CD4-positive, alpha-beta T cell (primary cell): Measurements from ENCODE around the gene DKK2. TPM values are rescaled to one million over a fixed set of nuclear protein-coding genes. Genes with fewer than 3 reads are reported as not detected.

Experiments
- ATAC-seq: fragments of 200-7000 bp; cut with Tn5 transposase; one replicate; pipeline ENCODE4 v1.10.0; 2022; ENCODE audit warnings: mild to moderate bottlenecking; ENCODE audit not compliant: poor library complexity
- CTCF ChIA-PET: fragments of 350-600 bp; sonication (Branson Sonifier 250); formaldehyde crosslinking; loops from one replicate; lab custom pipeline; 2021; ENCODE audit warnings: antibody characterized with exemption, inconsistent platforms; lab: Charles Lee
- POLR2A ChIA-PET: fragments of 350-600 bp; sonication (Branson Sonifier 250); formaldehyde crosslinking; loops from one replicate; lab custom pipeline; 2021; ENCODE audit warnings: antibody characterized with exemption, inconsistent platforms; lab: Charles Lee
- DNase-seq, 14 experiments: peaks; one replicate each; pipeline ENCODE4 v3.0.0-alpha.2; 2013 to 2020; ENCODE audit warnings: mixed read lengths in 2 of 14
- H3K27ac ChIP-seq, 2 donors: one replicate each; pipeline versions ENCODE4 v1.5.1 to v1.7.0; 2013; ENCODE audit warnings: low read length in 2 of 2, low read depth in 1 of 2, mild to moderate bottlenecking in 1 of 2
- H3K27me3 ChIP-seq, 2 experiments: 1 replicate in 1 of 2; 2 replicates in 1 of 2; pipeline versions ENCODE4 v1.6.1 to v1.7.0; 2013; ENCODE audit warnings: low read length in 2 of 2, control low read depth in 1 of 2, mild to moderate bottlenecking in 1 of 2, moderate library complexity in 1 of 2; ENCODE audit not compliant: insufficient read depth in 2 of 2, control insufficient read depth in 1 of 2
- H3K36me3 ChIP-seq: one replicate; pipeline ENCODE4 v1.6.1; 2013; ENCODE audit warnings: low read length, control low read depth; ENCODE audit not compliant: insufficient read depth
- H3K4me1 ChIP-seq: one replicate; pipeline ENCODE4 v1.6.1; 2013; ENCODE audit warnings: low read length, control low read depth; ENCODE audit not compliant: insufficient read depth
- H3K4me3 ChIP-seq: one replicate; pipeline ENCODE4 v1.5.1; 2013; ENCODE audit warnings: mild to moderate bottlenecking, low read length, moderate library complexity
- H3K9me3 ChIP-seq, 2 experiments: 1 replicate in 1 of 2; 2 replicates in 1 of 2; pipeline versions ENCODE4 v1.6.1 to v1.7.0; 2013; ENCODE audit warnings: low read length in 2 of 2, mild to moderate bottlenecking in 2 of 2, control low read depth in 1 of 2, moderate library complexity in 1 of 2; ENCODE audit not compliant: control insufficient read depth in 1 of 2, insufficient read depth in 1 of 2
- H3K27ac Mint-ChIP-seq: one replicate; pipeline ENCODE4 v1.8.0; 2020; ENCODE audit warnings: mixed read lengths
- H3K27me3 Mint-ChIP-seq: one replicate; pipeline ENCODE4 v1.8.0; 2021; ENCODE audit warnings: mixed read lengths
- H3K36me3 Mint-ChIP-seq: one replicate; pipeline ENCODE4 v1.8.0; 2021; ENCODE audit warnings: low read depth, mixed read lengths
- H3K4me1 Mint-ChIP-seq: one replicate; pipeline ENCODE4 v1.8.0; 2021; ENCODE audit warnings: low read depth, mixed read lengths
- H3K4me3 Mint-ChIP-seq: one replicate; pipeline ENCODE4 v1.8.0; 2020; ENCODE audit warnings: mild to moderate bottlenecking, mixed read lengths
- H3K9me3 Mint-ChIP-seq: one replicate; pipeline ENCODE4 v1.8.0; 2020; ENCODE audit warnings: mixed read lengths
- intact Hi-C, 2 experiments: fragments of 100-400 bp; cut with DNase I in 1 of 2; cut with micrococcal nuclease in 1 of 2; formaldehyde crosslinking; loops; one replicate each; pipeline versions ENCODE4 v1.15.1 to v1.9.0; 2023 to 2025; cut with DNase I, micrococcal nuclease
- total RNA-seq, 174 experiments: library from RNA in 2 of 174; stranded (reverse) in 2 of 174; gene quantifications; one replicate each; pipeline ENCODE4 v1.2.3 and lab custom pipeline; 2021 to 2026
- TF ChIP-seq, protein P1 (sequence below): fragments of 200-600 bp; IDR thresholded peaks from one replicate; pipeline ENCODE4 v1.8.0; 2022; ENCODE audit warnings: antibody characterized with exemption, mild to moderate bottlenecking

Gene DKK2
- total RNA-seq, 2 experiments from 2014 or later: not detected

DNA sequence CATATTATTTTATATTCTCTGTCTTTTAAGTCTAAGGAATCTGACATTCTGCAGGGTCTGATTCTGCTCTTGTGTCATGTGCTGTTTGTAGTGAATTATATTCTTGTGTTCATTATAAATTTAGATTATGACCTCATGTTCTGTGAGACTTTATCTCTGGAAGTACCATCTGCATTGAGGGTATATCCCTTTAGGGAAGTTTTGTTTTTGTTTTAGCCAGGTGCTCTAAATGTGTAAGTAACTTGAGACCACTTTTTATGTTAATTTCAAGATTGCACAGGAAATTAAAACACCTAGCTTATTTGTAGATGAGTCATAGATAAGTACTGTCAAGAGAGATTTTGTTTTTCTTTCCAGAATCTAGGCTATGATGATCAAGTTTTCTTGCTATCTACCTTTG lies 35.0 kb upstream of the DKK2 start:
- peaks cover 3% of the 10 kb centered on the region for H3K9me3 Mint-ChIP-seq
- DNase-seq (no peak), ATAC-seq (no peak)
- H3K4me1 Mint-ChIP-seq: no peaks in the 10 kb centered on the region
- POLR2A ChIA-PET: no interaction called here
- no peak overlapping the region for H3K27ac Mint-ChIP-seq
- intact Hi-C loops: no loop called here
- CTCF ChIA-PET: no interaction called here
- H3K4me3 ChIP-seq: no peak overlapping the region
- TF ChIP-seq, protein P1, sequence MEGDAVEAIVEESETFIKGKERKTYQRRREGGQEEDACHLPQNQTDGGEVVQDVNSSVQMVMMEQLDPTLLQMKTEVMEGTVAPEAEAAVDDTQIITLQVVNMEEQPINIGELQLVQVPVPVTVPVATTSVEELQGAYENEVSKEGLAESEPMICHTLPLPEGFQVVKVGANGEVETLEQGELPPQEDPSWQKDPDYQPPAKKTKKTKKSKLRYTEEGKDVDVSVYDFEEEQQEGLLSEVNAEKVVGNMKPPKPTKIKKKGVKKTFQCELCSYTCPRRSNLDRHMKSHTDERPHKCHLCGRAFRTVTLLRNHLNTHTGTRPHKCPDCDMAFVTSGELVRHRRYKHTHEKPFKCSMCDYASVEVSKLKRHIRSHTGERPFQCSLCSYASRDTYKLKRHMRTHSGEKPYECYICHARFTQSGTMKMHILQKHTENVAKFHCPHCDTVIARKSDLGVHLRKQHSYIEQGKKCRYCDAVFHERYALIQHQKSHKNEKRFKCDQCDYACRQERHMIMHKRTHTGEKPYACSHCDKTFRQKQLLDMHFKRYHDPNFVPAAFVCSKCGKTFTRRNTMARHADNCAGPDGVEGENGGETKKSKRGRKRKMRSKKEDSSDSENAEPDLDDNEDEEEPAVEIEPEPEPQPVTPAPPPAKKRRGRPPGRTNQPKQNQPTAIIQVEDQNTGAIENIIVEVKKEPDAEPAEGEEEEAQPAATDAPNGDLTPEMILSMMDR: no peak
- H3K36me3 Mint-ChIP-seq: no peaks in the 10 kb centered on the region
- H3K27me3 Mint-ChIP-seq: peaks cover 4% of the 10 kb centered on the region
- peaks cover 0 to 5% of the 10 kb centered on the region in 2 experiments for H3K9me3 ChIP-seq
- H3K27ac ChIP-seq: no peak overlapping the region
- no peaks in the 10 kb centered on the region for H3K27me3 ChIP-seq
- no peaks in the 10 kb centered on the region for H3K36me3 ChIP-seq
- no peak overlapping the region for H3K4me3 Mint-ChIP-seq
- H3K4me1 ChIP-seq: no peaks in the 10 kb centered on the region

DNA sequence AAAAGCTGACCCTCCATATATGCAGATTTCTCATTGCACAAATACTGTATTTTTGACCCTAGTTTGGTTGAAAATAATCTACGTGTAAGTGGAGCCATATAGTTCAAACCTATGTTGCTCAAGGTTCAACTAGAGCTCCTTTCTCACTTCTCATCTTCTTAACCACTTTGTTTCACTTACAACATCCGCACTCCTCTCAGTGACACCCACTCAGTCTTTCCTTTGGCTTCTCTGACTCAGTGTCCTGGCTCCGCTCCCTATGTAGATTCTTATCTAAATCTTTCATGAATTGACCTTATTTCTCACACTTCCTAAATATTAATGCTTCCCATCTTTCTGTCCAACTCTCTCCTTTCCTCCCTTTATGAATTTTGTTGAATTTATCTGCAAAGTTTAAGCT lies 32.9 kb upstream of the DKK2 start:
- POLR2A ChIA-PET: no interaction called here
- DNase-seq (peak in 2 of 14 experiments; percentile 4 to 7), ATAC-seq (no peak)
- Histone ChIP-seq H3K9me3 (peaks cover 0 to 5% of the 10 kb centered on the region in 2 experiments), H3K4me1 (no peaks in the 10 kb centered on the region), H3K27ac (no peak overlapping the region), H3K27me3 (no peaks in the 10 kb centered on the region), H3K4me3 (no peak overlapping the region), H3K36me3 (no peaks in the 10 kb centered on the region)
- Mint-ChIP-seq H3K4me1 (no peaks in the 10 kb centered on the region), H3K27ac (no peak overlapping the region), H3K9me3 (no peaks in the 10 kb centered on the region), H3K4me3 (no peak overlapping the region), H3K36me3 (no peaks in the 10 kb centered on the region), H3K27me3 (peaks cover 4% of the 10 kb centered on the region)
- TF ChIP-seq, protein P1: no peak
- CTCF ChIA-PET: no interaction called here
- intact Hi-C loops: no loop called here

DNA sequence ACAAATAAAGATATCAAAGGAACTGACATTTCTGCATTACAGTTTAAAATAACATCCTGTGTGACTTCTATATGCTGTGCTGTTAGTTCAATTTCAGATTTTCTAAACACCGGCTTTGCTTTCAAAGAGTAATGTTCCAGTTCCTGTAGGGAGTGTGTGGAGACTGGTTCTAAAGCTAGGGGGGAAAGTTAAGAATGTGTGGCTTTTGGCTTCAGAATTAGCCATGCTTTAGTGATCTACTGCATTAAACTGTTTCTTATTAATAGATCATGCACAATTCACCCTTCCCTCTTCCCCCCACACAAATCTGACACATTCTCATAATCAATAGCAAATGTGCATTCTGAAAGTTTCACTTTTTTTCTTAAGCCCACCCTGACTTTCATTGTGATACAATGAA lies 32.0 kb upstream of the DKK2 start:
- CTCF ChIA-PET: no interaction called here
- no peaks in the 10 kb centered on the region for H3K4me1 ChIP-seq
- no peak overlapping the region for H3K27ac ChIP-seq
- no peak overlapping the region for H3K4me3 ChIP-seq
- POLR2A ChIA-PET: no interaction called here
- no peaks in the 10 kb centered on the region for H3K36me3 ChIP-seq
- TF ChIP-seq, protein P1: no peak
- no peak for DNase-seq
- ATAC-seq: no peak
- H3K27me3 ChIP-seq: no peaks in the 10 kb centered on the region
- Mint-ChIP-seq H3K4me1 (no peaks in the 10 kb centered on the region), H3K4me3 (no peak overlapping the region), H3K36me3 (no peaks in the 10 kb centered on the region), H3K27ac (no peak overlapping the region), H3K27me3 (peaks cover 4% of the 10 kb centered on the region), H3K9me3 (no peaks in the 10 kb centered on the region)
- intact Hi-C loops: no loop called here
- H3K9me3 ChIP-seq: peaks cover 0 to 5% of the 10 kb centered on the region in 2 experiments
